Activated CD4-positive, alpha-beta memory T cell treated with anti-CD3 and anti-CD28 coated beads for 36 hours (primary cell): Measurements from ENCODE around the gene SLC5A10. TPM values are rescaled to one million over a fixed set of nuclear protein-coding genes. Genes with fewer than 3 reads are reported as not detected.
A peak's percentile ranks its signal among the peaks of the same experiment; 100 is the strongest.

Experiments used
- CTCF ChIA-PET: fragments of 350-600 bp; sonication (Branson Sonifier 250); formaldehyde crosslinking; loops from one replicate; lab custom pipeline; 2021; ENCODE audit warnings: antibody characterized with exemption, inconsistent platforms; lab: Charles Lee
- POLR2A ChIA-PET: fragments of 350-600 bp; sonication (Branson Sonifier 250); formaldehyde crosslinking; loops from one replicate; lab custom pipeline; 2021; ENCODE audit warnings: antibody characterized with exemption; lab: Charles Lee
- DNase-seq: peaks from one replicate; pipeline ENCODE4 v3.0.0-alpha.2; 2020
- H3K27ac Mint-ChIP-seq: one replicate; pipeline ENCODE4 v1.8.0; 2021; ENCODE audit warnings: mixed read lengths
- H3K27me3 Mint-ChIP-seq: one replicate; pipeline ENCODE4 v1.8.0; 2021; ENCODE audit warnings: mixed read lengths
- H3K36me3 Mint-ChIP-seq: one replicate; pipeline ENCODE4 v1.8.0; 2021; ENCODE audit warnings: mixed read lengths
- H3K4me1 Mint-ChIP-seq: one replicate; pipeline ENCODE4 v1.8.0; 2021; ENCODE audit warnings: low read depth, mixed read lengths
- H3K4me3 Mint-ChIP-seq: one replicate; pipeline ENCODE4 v1.8.0; 2021; ENCODE audit warnings: mild to moderate bottlenecking, mixed read lengths
- H3K9me3 Mint-ChIP-seq: one replicate; pipeline ENCODE4 v1.8.0; 2021; ENCODE audit warnings: mixed read lengths
- intact Hi-C: fragments of 100-400 bp; cut with micrococcal nuclease; formaldehyde crosslinking; loops from one replicate; pipeline ENCODE4 v1.15.1; 2023
- total RNA-seq, 2 experiments: library from RNA; stranded (reverse); gene quantifications; one replicate each; pipeline ENCODE4 v1.2.3, GENCODE V29; 2021

Gene SLC5A10
- total RNA-seq, 2 experiments from 2014 or later, result not detected

DNA sequence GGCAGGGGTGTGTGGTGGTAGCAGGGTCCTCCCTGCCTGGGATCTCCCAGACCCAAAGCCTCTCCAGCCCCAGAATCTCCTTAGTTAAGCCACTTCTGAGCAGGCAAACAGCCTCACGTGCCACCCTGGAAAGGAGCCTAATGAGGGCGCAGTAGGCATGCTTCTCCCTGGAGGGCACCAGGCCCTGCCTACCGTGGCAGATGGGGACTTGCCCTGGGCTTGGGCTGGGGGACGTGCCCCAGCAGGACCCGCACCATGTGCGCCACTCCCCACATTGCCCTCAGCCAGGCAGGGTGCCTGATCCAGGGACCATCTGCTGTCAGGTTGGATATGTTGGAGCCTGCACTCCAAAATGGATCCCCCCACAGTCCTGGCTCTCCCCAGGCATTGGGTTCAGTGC lies 38.4 kb downstream of the SLC5A10 start:
- Mint-ChIP-seq H3K36me3 (peaks cover 14% of the 10 kb centered on the region), H3K4me3 (no peak overlapping the region), H3K27ac (no peak overlapping the region), H3K9me3 (peaks cover 5% of the 10 kb centered on the region), H3K27me3 (no peaks in the 10 kb centered on the region), H3K4me1 (peaks cover 20% of the 10 kb centered on the region)
- POLR2A ChIA-PET, result no interaction called here
- CTCF ChIA-PET, result interaction anchor here (3.0 kb wide), 1 partner anchor 30 kb away, joined by 12 read pairs; no protein-coding TSS in a partner anchor
- no peak for DNase-seq
- intact Hi-C loops, result no loop called here

DNA sequence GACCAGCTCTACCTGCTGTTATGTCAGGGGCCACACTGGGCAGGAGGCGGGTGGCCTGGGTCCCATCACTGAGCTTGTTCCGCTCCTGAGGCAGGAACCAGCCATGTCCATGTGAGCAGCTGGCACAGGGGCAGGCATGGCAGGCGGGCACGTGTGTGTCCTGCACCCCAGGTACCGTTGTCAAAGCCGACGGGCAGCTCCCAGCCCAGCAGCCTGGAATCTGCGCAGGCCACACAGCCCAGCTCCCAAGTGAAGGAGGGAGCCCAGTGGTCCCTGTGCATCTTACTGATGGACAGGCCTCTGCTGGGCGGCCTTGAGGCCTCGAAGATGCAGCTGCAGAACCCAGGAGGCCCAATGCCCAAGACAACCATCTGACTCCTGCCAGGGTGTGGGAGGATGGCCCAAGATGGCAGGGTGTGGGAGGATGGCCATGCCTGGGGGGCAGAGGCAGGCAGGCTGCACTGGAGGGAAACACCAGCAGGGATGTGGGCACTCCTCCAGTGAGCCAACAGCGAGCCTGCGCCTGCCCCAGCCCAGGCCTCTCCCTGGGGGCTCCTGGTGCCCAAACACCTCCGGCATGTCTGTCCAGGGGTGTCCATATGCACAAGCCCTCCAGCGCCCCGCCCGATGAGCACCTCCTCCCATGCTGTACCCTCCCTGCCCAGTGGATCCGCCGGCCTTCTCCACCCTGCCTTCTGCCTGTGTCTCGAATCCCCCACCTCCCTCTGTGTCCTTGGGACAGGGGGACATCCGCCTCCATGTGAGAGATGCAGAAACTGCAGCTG lies 39.8 kb downstream of the SLC5A10 start:
- ChIA-PET POLR2A (interaction anchor here (0.8 kb wide), 1 partner anchor 9 kb away, joined by 3 read pairs; no protein-coding TSS in a partner anchor), CTCF (interaction anchor here (3.0 kb wide), 1 partner anchor 31 kb away, joined by 12 read pairs; no protein-coding TSS in a partner anchor)
- Mint-ChIP-seq H3K4me3 (no peak overlapping the region), H3K9me3 (peaks cover 13% of the 10 kb centered on the region), H3K4me1 (peaks cover 20% of the 10 kb centered on the region), H3K27me3 (no peaks in the 10 kb centered on the region), H3K27ac (no peak overlapping the region), H3K36me3 (peaks cover 24% of the 10 kb centered on the region)
- intact Hi-C loops, result no loop called here
- DNase-seq, result no peak

DNA sequence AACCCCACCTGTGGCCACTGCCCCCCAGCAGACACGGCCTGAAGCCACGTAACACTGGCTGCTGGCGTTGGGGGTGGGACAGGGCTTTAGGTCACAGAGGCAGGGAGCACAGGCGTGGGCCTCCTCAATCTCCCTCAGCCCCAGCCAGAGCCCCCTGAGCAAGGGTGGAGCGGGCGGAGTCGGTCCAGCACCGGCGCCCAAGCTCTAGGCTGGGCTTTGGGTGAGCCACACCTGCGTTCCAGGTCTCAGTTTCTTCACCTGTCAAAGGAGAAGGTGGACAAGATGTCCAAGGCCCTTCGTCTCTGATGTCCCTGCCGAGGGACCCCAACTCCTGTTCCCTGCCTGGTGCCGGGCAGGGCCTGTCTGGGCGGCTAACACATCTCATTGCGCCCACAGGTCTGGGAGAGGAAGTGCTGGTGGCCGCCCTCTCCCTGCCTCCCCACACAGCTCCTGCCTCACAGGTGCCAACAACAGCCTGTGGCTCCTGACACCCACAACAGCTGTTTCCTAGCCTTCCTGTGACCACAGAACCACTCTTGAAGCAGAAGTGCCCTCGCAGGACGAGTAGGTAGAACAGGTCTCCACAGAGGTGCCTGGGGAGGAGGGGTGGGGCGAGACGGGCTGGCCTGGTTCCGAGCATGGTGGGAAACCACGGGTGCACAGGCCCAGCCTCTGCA lies 40.6 kb downstream of the SLC5A10 start:
- Mint-ChIP-seq H3K27me3 (no peaks in the 10 kb centered on the region), H3K36me3 (peaks cover 31% of the 10 kb centered on the region), H3K4me3 (no peak overlapping the region), H3K27ac (no peak overlapping the region), H3K4me1 (peaks cover 20% of the 10 kb centered on the region), H3K9me3 (peaks cover 15% of the 10 kb centered on the region)
- ChIA-PET CTCF (interaction anchor here (3.0 kb wide), 1 partner anchor 32 kb away, joined by 12 read pairs; no protein-coding TSS in a partner anchor), POLR2A (no interaction called here)
- intact Hi-C loops, result no loop called here
- DNase-seq, result peak; percentile 29

DNA sequence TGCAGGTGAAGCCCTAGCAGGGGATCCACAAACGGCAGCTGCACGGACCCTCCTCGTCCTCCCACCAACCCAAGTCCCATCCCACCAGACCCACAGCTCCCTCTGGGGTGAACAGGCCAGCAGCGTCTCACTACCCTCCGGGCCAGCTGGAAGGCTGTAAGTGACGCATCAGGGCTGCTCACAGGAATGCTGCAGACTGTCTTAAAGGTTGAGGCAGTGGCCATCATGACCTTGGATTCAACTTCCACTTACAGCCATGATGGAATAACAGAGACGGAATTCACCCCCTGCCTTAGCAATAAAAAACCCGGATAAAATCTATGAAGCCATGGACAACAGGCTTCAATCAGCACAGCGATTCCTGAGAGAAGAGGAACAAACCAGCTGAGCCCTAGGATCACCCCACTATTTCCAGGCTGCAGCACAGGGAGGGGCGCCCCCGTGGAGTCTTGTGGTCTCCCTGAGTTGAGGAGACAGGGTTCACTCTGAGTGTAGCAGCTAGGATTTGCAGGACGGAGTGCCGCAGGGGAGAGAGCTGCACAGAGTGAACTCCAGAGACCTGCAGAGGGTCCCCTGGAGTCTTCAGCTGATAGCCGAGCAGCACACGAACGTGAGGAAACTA lies 42.1 kb downstream of the SLC5A10 start:
- intact Hi-C loops, result no loop called here
- peaks cover 29% of the 10 kb centered on the region for H3K36me3 Mint-ChIP-seq

DNA sequence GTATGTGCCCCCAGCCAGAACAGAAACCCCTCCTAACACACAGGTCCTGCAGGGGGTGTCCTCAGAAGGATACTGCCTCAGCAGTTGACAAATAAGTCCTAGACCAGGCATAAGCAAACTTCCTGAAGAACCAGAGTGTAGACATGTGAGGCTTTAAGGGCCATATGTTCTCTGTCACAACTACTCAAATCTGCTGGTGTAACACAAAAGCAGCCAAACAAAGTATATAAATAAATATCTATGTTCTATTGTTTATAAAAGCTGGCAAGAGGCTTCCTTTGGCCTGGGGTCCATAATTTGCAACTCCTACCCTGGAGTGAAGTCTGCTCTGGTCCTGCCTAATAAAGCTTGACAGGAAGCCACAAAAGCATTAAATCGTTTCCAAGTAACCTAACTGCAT lies 42.7 kb downstream of the SLC5A10 start:
- Mint-ChIP-seq H3K27ac (no peak overlapping the region), H3K27me3 (no peaks in the 10 kb centered on the region), H3K4me1 (peaks cover 20% of the 10 kb centered on the region), H3K36me3 (peaks cover 29% of the 10 kb centered on the region), H3K9me3 (peaks cover 15% of the 10 kb centered on the region), H3K4me3 (no peak overlapping the region)
- DNase-seq, result no peak
- intact Hi-C loops, result no loop called here
- ChIA-PET POLR2A (no interaction called here), CTCF (no interaction called here)

More for the DNA sequence above, 42.1 kb downstream of the SLC5A10 start:
- POLR2A ChIA-PET, result no interaction called here
- H3K4me1 Mint-ChIP-seq, result peaks cover 20% of the 10 kb centered on the region
- no peak overlapping the region for H3K4me3 Mint-ChIP-seq
- no peak for DNase-seq
- peaks cover 15% of the 10 kb centered on the region for H3K9me3 Mint-ChIP-seq
- no peak overlapping the region for H3K27ac Mint-ChIP-seq
- CTCF ChIA-PET, result no interaction called here
- H3K27me3 Mint-ChIP-seq, result no peaks in the 10 kb centered on the region

DNA sequence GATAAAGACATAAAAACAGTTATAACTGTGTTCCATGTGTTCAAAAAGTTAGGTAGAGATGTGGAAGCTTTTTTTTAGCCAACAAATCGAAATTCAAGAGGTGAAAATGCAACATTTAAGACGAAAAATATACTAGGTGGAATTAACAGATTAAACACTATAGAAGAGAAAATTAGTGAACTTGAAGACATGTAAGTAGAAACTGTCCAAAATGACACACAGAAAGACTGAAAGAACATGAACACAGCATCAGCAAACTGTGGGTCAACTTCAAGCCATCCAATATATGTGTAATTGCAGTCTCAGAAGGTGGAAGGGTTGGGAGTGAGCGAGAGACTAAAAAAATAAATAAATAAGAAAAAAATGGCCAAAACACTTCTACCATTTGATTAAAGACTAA lies 43.3 kb downstream of the SLC5A10 start:
- Mint-ChIP-seq H3K4me3 (no peak overlapping the region), H3K4me1 (peaks cover 20% of the 10 kb centered on the region), H3K9me3 (peaks cover 15% of the 10 kb centered on the region), H3K27me3 (no peaks in the 10 kb centered on the region), H3K27ac (no peak overlapping the region), H3K36me3 (peaks cover 29% of the 10 kb centered on the region)
- DNase-seq, result no peak
- ChIA-PET POLR2A (no interaction called here), CTCF (no interaction called here)
- intact Hi-C loops, result no loop called here

DNA sequence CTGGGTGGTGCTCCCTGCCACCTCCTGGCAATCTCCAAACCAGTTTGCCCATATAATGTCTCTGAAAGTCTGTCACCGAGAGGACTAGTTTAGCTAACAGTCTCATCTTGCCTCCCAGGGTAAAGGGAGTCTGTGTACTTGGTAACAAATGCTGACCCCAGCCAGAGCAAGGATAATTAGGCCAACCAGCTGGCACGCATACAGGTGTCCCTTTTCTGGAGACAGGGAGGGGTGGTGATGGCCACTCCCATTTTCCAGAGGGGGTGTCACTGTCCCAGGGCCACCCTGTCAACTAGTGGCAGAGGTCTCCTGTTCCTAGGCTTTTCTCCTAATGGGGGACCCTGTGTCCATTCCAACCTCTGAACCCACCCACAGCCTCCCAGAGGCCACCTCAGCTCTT lies 44.5 kb downstream of the SLC5A10 start:
- POLR2A ChIA-PET, result interaction anchor here (0.7 kb wide), 1 partner anchor 90 kb away, joined by 4 read pairs; no protein-coding TSS in a partner anchor
- intact Hi-C loops, result no loop called here
- peaks cover 30% of the 10 kb centered on the region for H3K4me1 Mint-ChIP-seq
- H3K27ac Mint-ChIP-seq, result no peak overlapping the region
- DNase-seq, result no peak
- H3K9me3 Mint-ChIP-seq, result peaks cover 15% of the 10 kb centered on the region
- CTCF ChIA-PET, result interaction anchor here (1.1 to 5.0 kb wide), 2 partner anchors 20 to 36 kb away, joined by 3 to 20 read pairs; no protein-coding TSS in a partner anchor
- no peak overlapping the region for H3K4me3 Mint-ChIP-seq
- H3K36me3 Mint-ChIP-seq, result peaks cover 36% of the 10 kb centered on the region
- no peaks in the 10 kb centered on the region for H3K27me3 Mint-ChIP-seq

DNA sequence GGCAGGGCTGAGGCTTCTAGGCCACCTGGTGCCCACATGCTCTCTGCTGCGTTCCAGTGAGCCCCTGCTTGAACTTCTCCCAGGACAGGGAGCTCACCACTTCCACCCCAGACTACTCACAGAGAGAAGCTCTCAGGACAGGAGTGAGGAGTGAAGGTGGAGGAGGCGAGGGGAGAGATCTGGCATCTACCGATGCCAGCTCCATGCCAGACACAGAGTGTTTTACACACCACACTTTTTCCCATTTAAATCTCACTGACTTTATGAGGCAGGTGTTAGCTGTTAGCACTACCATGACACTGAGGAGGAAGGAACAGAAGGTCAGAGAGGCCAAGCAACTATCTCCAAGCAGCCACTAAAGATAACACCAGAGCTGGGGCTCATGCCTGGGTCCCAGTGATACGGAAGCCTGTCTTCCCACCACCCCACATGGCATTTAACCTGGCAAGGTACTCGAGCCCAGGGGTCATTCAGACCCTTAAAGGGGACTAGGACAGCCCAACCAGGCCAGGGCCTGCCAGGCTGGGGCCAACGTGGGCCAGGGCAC lies 45.8 kb downstream of the SLC5A10 start:
- Mint-ChIP-seq H3K9me3 (peaks cover 15% of the 10 kb centered on the region), H3K36me3 (peaks cover 44% of the 10 kb centered on the region), H3K4me1 (peaks cover 39% of the 10 kb centered on the region), H3K4me3 (no peak overlapping the region), H3K27ac (no peak overlapping the region), H3K27me3 (no peaks in the 10 kb centered on the region)
- intact Hi-C loops, result no loop called here
- ChIA-PET POLR2A (no interaction called here), CTCF (interaction anchor here (1.1 to 5.0 kb wide), 2 partner anchors 21 to 37 kb away, joined by 3 to 20 read pairs; no protein-coding TSS in a partner anchor)
- no peak for DNase-seq

DNA sequence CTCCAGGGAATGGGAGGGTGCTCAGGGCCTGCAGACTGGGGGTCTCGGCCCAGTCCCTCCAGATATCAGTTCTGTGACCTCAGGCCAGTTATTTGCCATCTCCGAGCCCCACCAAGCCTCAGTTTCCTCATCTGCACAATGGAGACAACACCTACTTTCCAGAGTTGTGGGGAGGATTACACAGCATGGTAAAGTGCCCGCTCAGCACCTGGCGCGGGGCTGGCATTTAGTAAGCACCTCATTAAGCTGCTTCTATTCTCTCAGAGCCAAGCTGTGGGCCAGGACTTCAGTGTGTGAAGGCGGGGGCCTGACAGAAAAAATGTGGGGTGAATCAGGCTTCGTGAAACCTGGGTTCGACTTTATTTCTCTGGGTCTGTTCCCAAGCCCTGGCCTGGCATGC lies 47.4 kb downstream of the SLC5A10 start:
- Mint-ChIP-seq H3K4me3 (no peak overlapping the region), H3K4me1 (peaks cover 31% of the 10 kb centered on the region), H3K27me3 (no peaks in the 10 kb centered on the region), H3K27ac (no peak overlapping the region), H3K9me3 (peaks cover 15% of the 10 kb centered on the region), H3K36me3 (peaks cover 44% of the 10 kb centered on the region)
- intact Hi-C loops, result no loop called here
- DNase-seq, result no peak
- ChIA-PET POLR2A (no interaction called here), CTCF (interaction anchor here (5.0 kb wide), 1 partner anchor 39 kb away, joined by 20 read pairs; no protein-coding TSS in a partner anchor)

DNA sequence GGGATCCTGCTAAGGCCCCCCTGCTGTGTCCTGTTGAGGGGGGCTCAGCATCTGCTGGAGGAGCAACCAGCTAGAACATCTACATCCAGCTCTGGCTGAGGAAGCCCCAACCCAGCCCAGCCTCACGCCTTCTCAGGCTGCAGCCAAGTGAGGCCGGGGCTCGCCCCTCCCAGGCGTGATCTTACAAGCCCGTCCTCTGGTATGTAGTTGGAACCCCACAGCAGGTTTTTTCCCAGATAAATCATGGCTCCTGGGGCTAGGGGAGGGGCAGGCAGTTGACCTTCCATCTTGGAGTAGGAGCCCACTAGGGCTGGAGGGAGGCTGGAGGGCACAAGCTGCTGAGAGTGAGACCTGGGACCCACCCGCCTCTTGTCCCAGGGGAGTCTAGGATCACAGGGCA lies 47.9 kb downstream of the SLC5A10 start:
- Mint-ChIP-seq H3K36me3 (peaks cover 41% of the 10 kb centered on the region), H3K9me3 (peaks cover 14% of the 10 kb centered on the region), H3K27me3 (no peaks in the 10 kb centered on the region), H3K4me3 (no peak overlapping the region), H3K27ac (no peak overlapping the region), H3K4me1 (peaks cover 34% of the 10 kb centered on the region)
- ChIA-PET CTCF (interaction anchor here (5.0 kb wide), 1 partner anchor 39 kb away, joined by 20 read pairs; no protein-coding TSS in a partner anchor), POLR2A (no interaction called here)
- no peak for DNase-seq
- intact Hi-C loops, result loop anchor here (10.0 kb wide), 1 partner anchor 145 kb away; the partner anchor contains the start of gene PRPSAP2

DNA sequence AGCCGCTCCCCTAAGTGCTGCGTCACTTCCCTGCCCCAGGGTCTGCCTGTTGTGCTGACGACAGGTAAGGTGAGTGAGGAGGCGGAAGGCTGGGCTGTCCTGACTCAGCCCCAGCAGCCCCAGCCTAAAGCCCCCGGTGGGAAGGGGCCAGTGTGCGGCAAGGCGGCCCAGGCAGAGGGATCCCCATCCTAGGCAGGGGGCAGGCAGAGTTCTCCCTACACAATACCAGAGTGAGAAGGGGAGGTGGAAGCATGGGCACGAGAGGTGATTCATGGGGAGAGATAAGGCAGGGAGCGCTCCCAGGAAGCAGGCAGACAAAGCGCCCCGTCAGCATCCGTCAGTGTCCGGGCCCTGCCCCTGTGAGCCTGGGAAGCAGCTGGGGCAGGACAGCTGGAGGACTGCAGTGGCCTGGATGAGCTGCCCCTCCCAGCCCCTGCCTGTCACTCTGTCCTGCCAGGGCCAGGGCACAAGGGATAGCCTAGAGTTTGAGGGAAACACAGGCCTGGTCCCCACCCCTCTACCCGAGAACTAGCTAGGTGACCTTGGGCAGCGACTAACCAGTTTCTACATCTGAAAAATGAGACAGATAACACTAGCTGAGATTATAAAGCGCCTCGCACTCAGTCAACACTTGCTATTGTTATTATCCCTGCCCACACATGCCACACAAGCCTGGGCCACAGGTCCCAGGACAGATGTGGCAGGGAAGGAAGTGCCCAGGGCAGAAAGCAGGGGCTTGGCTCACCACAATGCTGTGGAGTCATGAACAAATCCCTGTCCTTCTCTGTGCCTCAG lies 48.8 kb downstream of the SLC5A10 start:
- Mint-ChIP-seq H3K36me3 (peaks cover 36% of the 10 kb centered on the region), H3K9me3 (peaks cover 9% of the 10 kb centered on the region), H3K4me3 (no peak overlapping the region), H3K4me1 (peaks cover 33% of the 10 kb centered on the region), H3K27me3 (no peaks in the 10 kb centered on the region), H3K27ac (no peak overlapping the region)
- intact Hi-C loops, result loop anchor here (10.0 kb wide), 1 partner anchor 146 kb away; the partner anchor contains the start of gene PRPSAP2
- DNase-seq, result no peak
- CTCF ChIA-PET, result interaction anchor here (5.0 kb wide), 1 partner anchor 40 kb away, joined by 20 read pairs; no protein-coding TSS in a partner anchor
- POLR2A ChIA-PET, result interaction anchor here (1.2 kb wide), 1 partner anchor 9 kb away, joined by 3 read pairs; no protein-coding TSS in a partner anchor
